Activated T-helper 1 cell treated with anti-CD3 and anti-CD28 coated beads, Interleukin-12 subunit alpha, Interleukin-12 subunit beta, Interleukin-2, Interleukin-4 antibody, amounts not matched to agents 30 ng/mL and 10 ng/mL and 1 ng/mL, durations not matched to agents 14 hours and 24 hours and 36 hours (primary cell): Measurements from ENCODE around the gene KIAA1549. TPM values are rescaled to one million over a fixed set of nuclear protein-coding genes. Genes with fewer than 3 reads are reported as not detected.
"Not testable (repeated sequence)": the region's sequence is repeated elsewhere in the genome, so short reads cannot be mapped to it uniquely, and the experiment has no call there.

Experiments
- DNase-seq: peaks from one replicate; pipeline ENCODE4 v3.0.0; 2021; ENCODE audit warnings: low spot score
- H3K27ac Mint-ChIP-seq: one replicate; pipeline ENCODE4 v1.8.0; 2021; ENCODE audit warnings: mild to moderate bottlenecking, mixed read lengths
- H3K27me3 Mint-ChIP-seq: one replicate; pipeline ENCODE4 v1.8.0; 2022; ENCODE audit warnings: mild to moderate bottlenecking, moderate library complexity, mixed read lengths; ENCODE audit not compliant: insufficient read depth
- H3K36me3 Mint-ChIP-seq: one replicate; pipeline ENCODE4 v1.8.0; 2021; ENCODE audit warnings: low read depth, mixed read lengths
- H3K4me1 Mint-ChIP-seq: one replicate; pipeline ENCODE4 v1.8.0; 2021; ENCODE audit warnings: low read depth, mixed read lengths
- H3K4me3 Mint-ChIP-seq: one replicate; pipeline ENCODE4 v1.8.0; 2021; ENCODE audit warnings: mild to moderate bottlenecking, moderate library complexity, mixed read lengths
- H3K9me3 Mint-ChIP-seq: one replicate; pipeline ENCODE4 v1.8.0; 2021; ENCODE audit warnings: mixed read lengths
- intact Hi-C: fragments of 100-400 bp; cut with micrococcal nuclease; formaldehyde crosslinking; loops from one replicate; pipeline ENCODE4 v1.15.1; 2024
- total RNA-seq: library from RNA; stranded (reverse); gene quantifications from 2 replicates; pipeline ENCODE4 v1.2.3, GENCODE V29; 2022

The KIAA1549 gene
- total RNA-seq: 0.59 and 0.75 TPM in 2 replicates

DNA sequence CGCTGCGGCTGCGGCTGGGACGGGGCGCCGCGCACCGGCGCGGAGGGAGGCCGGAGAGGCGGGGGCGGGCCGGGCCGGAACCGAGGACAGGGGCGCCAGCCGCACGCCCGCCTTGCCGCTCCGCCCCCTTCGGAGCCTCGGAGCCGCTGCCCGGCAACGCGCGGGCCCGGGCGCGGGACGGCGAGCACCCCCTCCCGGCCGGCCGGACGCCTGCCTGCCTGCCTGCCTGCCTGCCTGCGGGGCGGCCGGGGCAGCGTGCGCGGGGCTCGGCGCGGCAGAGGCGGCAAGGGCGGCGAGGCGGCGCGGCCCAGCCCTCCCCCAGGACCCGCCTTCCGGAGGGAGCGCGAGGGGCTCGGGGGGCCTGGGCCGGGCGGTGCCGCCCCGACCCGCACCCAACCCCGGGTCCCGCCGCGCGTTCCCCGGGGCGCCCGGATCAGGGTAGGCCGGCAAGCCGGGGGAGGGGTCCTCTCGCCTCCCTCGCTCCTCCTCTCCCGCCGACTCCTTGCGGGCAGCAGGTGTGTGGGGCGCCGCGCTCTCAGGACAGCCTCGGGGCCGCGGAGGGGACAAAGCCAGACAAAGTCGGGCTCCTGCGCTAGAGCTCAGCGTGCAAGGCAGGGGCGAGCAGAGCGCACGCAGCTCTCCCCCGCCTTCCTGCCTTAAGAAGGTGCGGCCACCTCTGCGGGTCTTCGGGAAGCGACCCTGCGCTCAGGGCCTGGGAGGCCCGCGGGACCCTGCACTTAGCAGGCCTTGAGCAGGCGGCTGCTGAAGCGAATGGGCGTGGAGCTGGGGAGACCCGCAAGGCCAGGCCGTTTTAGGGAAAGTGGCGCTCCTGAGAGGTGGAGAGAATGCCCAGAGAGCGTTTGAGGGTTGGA lies at the start of gene KIAA1549:
KIAA1549 (minus strand) TSS at position 58 of the 872 bp plus-strand sequence. CDS start 120 bp downstream, outside the sequence.
- Mint-ChIP-seq H3K27me3 (peaks cover 50% of the 10 kb centered on the region), H3K27ac (peak within 1 kb of the TSS; percentile 63), H3K9me3 (no peaks in the 10 kb centered on the region), H3K4me1 (peaks cover 9% of the 10 kb centered on the region), H3K36me3 (no peaks in the 10 kb centered on the region), H3K4me3 (peak within 1 kb of the TSS; percentile 85)
- intact Hi-C loops: no loop called here
- DNase-seq: peak; percentile 52

DNA sequence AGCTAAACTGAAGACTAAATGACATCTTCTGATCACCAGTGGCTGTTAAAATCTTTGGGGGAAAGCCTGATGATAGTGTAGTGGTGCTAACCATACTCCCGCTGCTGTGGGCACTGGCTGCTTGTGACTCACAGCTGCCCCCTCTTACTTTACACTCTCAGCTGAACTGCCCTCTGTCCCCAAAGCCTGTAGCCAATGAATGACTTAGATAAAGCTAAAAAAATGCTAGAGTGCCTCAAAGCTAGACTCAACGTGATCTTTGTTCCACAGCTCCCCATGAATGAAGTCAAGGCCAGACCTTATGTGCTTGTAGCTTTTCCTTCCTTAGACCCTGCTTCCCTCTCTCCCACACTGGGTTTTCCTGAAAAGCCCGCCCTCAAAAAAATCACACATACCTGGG lies 48.2 kb upstream of the KIAA1549 start:
- DNase-seq: no peak
- H3K9me3 Mint-ChIP-seq: no peaks in the 10 kb centered on the region
- H3K27me3 Mint-ChIP-seq: no peaks in the 10 kb centered on the region
- H3K4me1 Mint-ChIP-seq: peaks cover 35% of the 10 kb centered on the region
- no peak overlapping the region for H3K4me3 Mint-ChIP-seq
- H3K27ac Mint-ChIP-seq: no peak overlapping the region
- intact Hi-C loops: no loop called here
- H3K36me3 Mint-ChIP-seq: peaks cover 64% of the 10 kb centered on the region

GRCh38 chr7:139026551-139026950 lies 45.4 kb upstream of the KIAA1549 start:
- Mint-ChIP-seq H3K4me3 (no peak overlapping the region), H3K36me3 (peaks cover 65% of the 10 kb centered on the region), H3K27ac (no peak overlapping the region), H3K4me1 (peaks cover 22% of the 10 kb centered on the region), H3K9me3 (no peaks in the 10 kb centered on the region), H3K27me3 (no peaks in the 10 kb centered on the region)
- DNase-seq: no peak
- intact Hi-C loops: no loop called here

DNA sequence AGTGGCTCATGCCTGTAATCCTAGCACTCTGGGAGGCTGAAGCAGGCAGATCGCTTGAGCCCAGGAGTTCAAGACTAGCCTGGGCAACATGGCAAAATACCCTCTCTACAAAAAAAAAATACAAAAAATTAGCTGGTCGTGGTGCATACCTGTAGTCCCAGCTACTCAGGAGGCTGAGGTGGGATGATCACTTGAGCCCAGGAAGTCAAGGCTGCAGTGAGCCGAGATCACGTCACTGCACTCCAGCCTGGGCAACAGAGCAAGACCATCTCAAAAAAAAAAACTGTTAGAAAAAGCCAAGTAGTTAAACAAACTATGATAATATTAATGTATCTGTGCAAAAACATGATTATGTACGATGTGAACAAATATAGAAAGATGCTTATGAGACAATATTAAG lies 44.7 kb upstream of the KIAA1549 start:
- Mint-ChIP-seq H3K36me3 (peaks cover 60% of the 10 kb centered on the region), H3K4me1 (peaks cover 22% of the 10 kb centered on the region)
- H3K27ac Mint-ChIP-seq, H3K4me3 Mint-ChIP-seq, H3K27me3 Mint-ChIP-seq, intact Hi-C loops, DNase-seq, H3K9me3 Mint-ChIP-seq: not testable (repeated sequence)

- no peak for DNase-seq
- intact Hi-C loops: no loop called here
- Mint-ChIP-seq H3K9me3 (no peaks in the 10 kb centered on the region), H3K27me3 (no peaks in the 10 kb centered on the region), H3K36me3 (peaks cover 43% of the 10 kb centered on the region), H3K4me1 (peaks cover 9% of the 10 kb centered on the region), H3K27ac (no peak overlapping the region), H3K4me3 (no peak overlapping the region)
Measured at GRCh38 chr7:139023076-139023475, 41.9 kb upstream of the KIAA1549 start.

DNA sequence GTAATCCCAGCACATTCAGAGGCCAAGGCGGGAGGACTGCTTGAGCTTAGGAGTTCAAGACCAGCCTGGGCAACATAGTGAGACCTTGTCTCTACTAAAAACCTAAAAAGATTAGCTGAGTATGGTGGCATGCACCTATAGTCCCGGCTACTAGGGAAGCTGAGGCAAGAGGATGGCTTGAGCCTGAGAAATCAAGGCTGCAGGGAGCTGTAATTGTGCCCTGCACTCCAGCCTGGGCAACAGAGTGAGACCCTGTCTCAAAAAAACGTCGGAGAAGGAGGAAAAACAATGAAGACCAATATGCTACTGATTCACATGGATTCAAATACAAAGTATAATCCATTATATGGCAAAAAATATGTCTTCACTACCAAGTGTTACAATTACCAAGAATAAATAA lies 41.1 kb upstream of the KIAA1549 start:
- Mint-ChIP-seq H3K36me3 (peaks cover 38% of the 10 kb centered on the region), H3K27me3 (no peaks in the 10 kb centered on the region), H3K4me1 (peaks cover 8% of the 10 kb centered on the region), H3K9me3 (no peaks in the 10 kb centered on the region), H3K4me3 (no peak overlapping the region), H3K27ac (no peak overlapping the region)
- DNase-seq: no peak
- intact Hi-C loops: no loop called here

DNA sequence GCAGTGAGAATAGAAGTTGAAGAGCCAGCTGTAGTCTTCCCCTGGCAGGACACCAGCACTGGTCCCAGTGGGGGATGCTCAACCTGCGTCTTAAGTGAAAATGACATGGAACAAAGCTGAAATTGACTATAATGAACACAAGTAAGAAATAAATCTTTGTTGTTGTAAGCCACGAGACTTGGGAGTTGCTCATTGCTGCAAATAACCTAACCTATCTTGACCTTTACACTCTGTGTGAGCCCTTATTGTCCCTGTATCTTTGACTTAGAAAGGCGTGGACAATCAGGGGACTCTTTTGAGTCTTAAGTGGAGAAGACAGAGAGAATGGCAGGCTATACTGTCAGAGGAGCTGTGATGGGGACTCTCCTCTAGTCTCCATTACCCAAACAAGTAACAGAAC lies 37.7 kb upstream of the KIAA1549 start:
- H3K4me1 Mint-ChIP-seq: peaks cover 7% of the 10 kb centered on the region
- intact Hi-C loops: no loop called here
- H3K4me3 Mint-ChIP-seq: no peak overlapping the region
- H3K27me3 Mint-ChIP-seq: peaks cover 5% of the 10 kb centered on the region
- H3K27ac Mint-ChIP-seq: no peak overlapping the region
- no peak for DNase-seq
- peaks cover 13% of the 10 kb centered on the region for H3K36me3 Mint-ChIP-seq
- no peaks in the 10 kb centered on the region for H3K9me3 Mint-ChIP-seq

- no peak overlapping the region for H3K4me3 Mint-ChIP-seq
- H3K27me3 Mint-ChIP-seq: peaks cover 11% of the 10 kb centered on the region
- H3K4me1 Mint-ChIP-seq: peaks cover 7% of the 10 kb centered on the region
- peak; percentile 52 for DNase-seq
- intact Hi-C loops: loop anchor here (1.0 to 2.0 kb wide), 4 partner anchors 18 to 131 kb away; no protein-coding TSS in a partner anchor
- H3K9me3 Mint-ChIP-seq: no peaks in the 10 kb centered on the region
- H3K27ac Mint-ChIP-seq: no peak overlapping the region
- H3K36me3 Mint-ChIP-seq: peaks cover under 1% of the 10 kb centered on the region
Measured at GRCh38 chr7:139016931-139017511, 35.8 kb upstream of the KIAA1549 start.

DNA sequence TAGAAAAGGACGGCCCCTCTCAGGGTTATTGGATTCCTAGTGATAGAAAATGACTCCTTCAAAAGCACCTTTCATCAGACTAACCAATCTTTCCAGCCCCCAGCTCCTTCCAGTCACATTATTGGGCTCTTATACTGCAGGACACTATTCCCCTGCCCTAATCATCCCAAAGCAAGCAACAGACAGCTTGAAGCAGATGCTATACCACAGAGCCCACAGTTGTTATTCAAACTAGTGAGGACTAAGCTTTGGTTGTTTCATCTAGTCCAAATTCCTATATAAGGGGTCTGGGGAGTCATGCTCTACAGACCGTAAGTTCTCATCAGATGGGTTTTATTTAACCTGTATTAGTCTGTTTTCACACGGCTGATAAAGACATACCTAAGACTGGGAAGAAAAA lies 30.2 kb upstream of the KIAA1549 start:
- Mint-ChIP-seq H3K4me3 (no peak overlapping the region), H3K36me3 (no peaks in the 10 kb centered on the region), H3K27ac (no peak overlapping the region), H3K4me1 (no peaks in the 10 kb centered on the region), H3K27me3 (peaks cover 16% of the 10 kb centered on the region), H3K9me3 (no peaks in the 10 kb centered on the region)
- DNase-seq: no peak
- intact Hi-C loops: no loop called here

DNA sequence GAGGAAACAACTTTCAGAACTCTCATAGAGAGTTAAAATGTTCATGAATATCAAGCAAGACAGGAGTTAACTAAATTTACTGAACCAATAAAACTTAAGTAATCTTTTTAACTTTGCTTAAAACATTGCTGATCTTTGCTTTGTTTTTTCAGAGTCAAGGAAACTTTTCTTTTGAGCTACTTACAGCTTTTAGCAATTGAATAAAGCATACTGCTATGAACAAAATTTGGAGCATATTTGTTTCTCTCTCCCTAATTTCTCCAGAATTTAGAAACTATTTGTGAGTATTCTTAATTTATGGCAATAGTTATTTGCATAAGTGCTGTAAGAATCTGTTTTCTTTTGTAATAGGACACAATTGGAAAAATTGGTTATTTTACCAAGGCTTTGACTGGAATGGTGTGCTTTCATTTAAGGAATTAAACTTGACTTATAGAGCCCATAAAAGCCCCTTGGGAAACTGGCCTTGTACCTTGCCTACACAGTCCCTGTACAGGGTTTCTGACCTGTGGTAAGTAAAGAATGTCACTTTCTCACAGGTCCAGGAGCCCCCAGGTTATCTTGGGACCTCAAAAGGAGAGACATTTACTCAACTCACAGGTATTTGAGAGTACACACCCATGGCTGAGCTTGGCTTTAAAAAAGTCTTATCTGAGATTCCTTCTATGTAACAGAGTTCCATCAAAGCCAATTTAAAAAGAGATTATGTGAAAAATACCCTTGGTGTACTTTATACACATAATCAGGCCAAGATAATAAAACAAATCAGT lies 23.3 kb upstream of the KIAA1549 start:
- H3K4me1 Mint-ChIP-seq: no peaks in the 10 kb centered on the region
- no peak for DNase-seq
- intact Hi-C loops: no loop called here
- H3K36me3 Mint-ChIP-seq: no peaks in the 10 kb centered on the region
- peaks cover 26% of the 10 kb centered on the region for H3K9me3 Mint-ChIP-seq
- H3K27ac Mint-ChIP-seq: no peak overlapping the region
- H3K27me3 Mint-ChIP-seq: peaks cover 14% of the 10 kb centered on the region
- H3K4me3 Mint-ChIP-seq: no peak overlapping the region

GRCh38 chr7:138999414-138999813 lies 18.2 kb upstream of the KIAA1549 start:
- intact Hi-C loops: no loop called here
- no peak overlapping the region for H3K4me3 Mint-ChIP-seq
- peaks cover 24% of the 10 kb centered on the region for H3K27me3 Mint-ChIP-seq
- no peak overlapping the region for H3K27ac Mint-ChIP-seq
- H3K4me1 Mint-ChIP-seq: no peaks in the 10 kb centered on the region
- H3K36me3 Mint-ChIP-seq: no peaks in the 10 kb centered on the region
- no peak for DNase-seq
- H3K9me3 Mint-ChIP-seq: peaks cover 12% of the 10 kb centered on the region

DNA sequence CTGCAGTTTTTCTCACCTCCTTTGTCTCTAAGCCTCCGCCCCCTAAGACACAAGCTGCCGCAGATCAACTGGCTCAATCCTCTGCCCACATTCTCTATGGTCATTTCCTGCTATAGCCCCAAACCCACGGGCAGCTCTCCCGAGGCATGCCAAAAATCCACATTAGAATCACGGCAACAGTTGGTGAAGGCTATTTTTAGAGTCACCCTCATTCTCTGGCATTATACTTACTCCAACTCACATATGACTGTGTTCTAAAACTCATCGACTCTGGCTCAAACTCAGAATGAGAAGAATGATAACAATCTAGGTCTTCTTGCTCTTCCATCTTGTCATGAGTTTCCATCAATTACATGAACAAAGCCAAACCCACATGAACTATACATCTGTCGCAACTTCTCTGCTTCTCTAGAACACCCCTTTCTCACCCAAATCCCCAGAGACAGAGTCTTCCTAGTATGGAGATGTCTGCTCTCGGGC lies 10.9 kb upstream of the KIAA1549 start:
- Mint-ChIP-seq H3K9me3 (peaks cover 9% of the 10 kb centered on the region), H3K36me3 (no peaks in the 10 kb centered on the region), H3K4me3 (no peak overlapping the region), H3K27me3 (peaks cover 35% of the 10 kb centered on the region), H3K27ac (no peak overlapping the region), H3K4me1 (no peaks in the 10 kb centered on the region)
- DNase-seq: no peak
- intact Hi-C loops: no loop called here

GRCh38 chr7:138987686-138988085 lies 6.5 kb upstream of the KIAA1549 start:
- H3K27me3 Mint-ChIP-seq: peaks cover 33% of the 10 kb centered on the region
- H3K36me3 Mint-ChIP-seq: no peaks in the 10 kb centered on the region
- DNase-seq: no peak
- no peak overlapping the region for H3K4me3 Mint-ChIP-seq
- H3K27ac Mint-ChIP-seq: no peak overlapping the region
- intact Hi-C loops: no loop called here
- peaks cover 9% of the 10 kb centered on the region for H3K9me3 Mint-ChIP-seq
- H3K4me1 Mint-ChIP-seq: no peaks in the 10 kb centered on the region
